LNCaP clone FGC (cell line): ENCODE data around the gene CDKN2A.

Experiments
- DNase-seq: peaks from one replicate; pipeline ENCODE4 v3.0.0-alpha.2; 2011; ENCODE audit warnings: low read depth
- H3K4me3 ChIP-seq: 2 replicates; pipeline ENCODE4 v1.5.1; 2011; ENCODE audit warnings: mild to moderate bottlenecking, low read depth, low read length, control low read depth
- CTCF ChIP-seq: IDR thresholded peaks from 2 replicates; pipeline ENCODE4 v1.5.1; 2012; ENCODE audit warnings: mild to moderate bottlenecking; ENCODE audit not compliant: control insufficient read depth, insufficient read depth; ENCODE audit errors: extremely low read depth

The CDKN2A gene

GRCh38 chr9:21997480-21997879 is 3.3 kb upstream of the CDKN2A start:
- TF ChIP-seq CTCF, result no peak
- no peak overlapping the region for H3K4me3 ChIP-seq
- no peak for DNase-seq

DNA sequence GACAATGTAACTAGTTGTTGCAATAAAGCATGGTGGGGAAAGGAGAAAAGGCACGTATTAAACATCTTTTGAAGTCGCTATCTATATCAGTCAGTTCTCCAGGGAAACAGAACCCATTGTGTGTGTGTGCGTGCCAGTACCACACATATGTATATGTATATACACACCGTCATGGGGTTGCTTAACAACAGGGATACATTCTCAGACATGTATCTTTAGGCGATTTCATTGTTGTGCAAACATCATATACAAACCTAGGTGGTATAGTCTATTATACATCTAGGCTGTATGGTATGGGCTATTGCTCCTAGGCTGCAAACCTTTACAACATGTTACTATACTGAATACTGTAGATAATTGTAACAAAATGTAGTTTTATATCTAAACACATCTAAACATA is 2.7 kb upstream of the CDKN2A start:
- no peak overlapping the region for H3K4me3 ChIP-seq
- no peak for DNase-seq
- TF ChIP-seq CTCF, result no peak

DNA sequence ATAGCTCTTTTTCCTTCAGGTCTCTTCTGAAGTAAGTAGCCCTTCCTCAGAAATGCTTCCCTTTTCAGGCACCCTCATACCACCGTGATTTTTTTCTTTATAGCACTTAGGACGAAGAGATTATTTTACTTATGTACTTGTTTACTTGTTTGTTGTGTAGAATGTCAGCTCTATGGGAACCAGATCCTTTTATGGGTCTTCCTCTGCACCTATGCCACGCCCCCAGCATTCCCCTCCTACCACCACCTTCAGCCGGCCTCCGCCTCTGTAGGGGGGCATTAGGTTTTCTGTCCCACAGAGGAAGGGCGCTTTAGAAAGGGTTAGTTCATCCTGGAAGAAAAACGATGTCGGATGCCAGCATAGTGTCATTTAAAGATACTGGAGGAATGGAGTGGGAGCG is 2.2 kb upstream of the CDKN2A start:
- no peak overlapping the region for H3K4me3 ChIP-seq
- DNase-seq, result no peak
- no peak for TF ChIP-seq CTCF

DNA sequence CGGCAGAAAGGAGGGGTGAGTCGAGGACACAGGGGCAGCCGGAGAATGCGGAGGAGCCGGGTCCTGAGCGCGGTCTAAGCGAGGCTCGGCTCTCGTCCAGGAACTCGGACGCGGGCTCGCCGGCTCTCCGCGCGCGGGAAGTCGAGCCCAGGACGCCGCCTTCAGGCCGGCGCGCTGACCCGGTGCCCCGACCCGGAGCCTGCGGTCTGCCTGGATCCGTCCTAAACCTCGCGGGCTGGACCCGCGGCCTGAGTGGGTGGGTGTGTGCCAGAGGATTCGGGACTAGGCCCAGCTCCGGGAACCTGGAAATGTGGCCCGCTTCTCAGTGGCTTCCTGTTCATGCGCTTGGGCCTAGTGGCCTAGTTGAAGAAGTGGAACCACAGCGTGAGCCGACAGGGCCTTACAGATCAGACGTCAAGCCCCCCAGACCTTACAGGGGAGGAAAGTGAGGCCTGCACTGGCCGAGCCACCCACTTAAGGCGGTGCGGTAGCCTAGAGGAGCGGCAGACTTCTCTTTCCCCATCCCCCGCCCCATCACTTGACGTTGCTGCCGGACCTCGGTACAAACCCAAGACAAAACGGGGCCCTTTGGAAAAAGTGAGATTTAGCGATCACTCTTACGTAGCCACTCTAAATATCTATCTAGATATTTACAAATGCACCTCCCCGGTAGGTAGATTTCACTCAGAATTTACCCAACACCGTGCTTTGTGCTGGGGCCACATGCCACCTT is 1.6 kb upstream of the CDKN2A start:
- peak overlapping the region; percentile 75 for H3K4me3 ChIP-seq
- DNase-seq, result no peak
- TF ChIP-seq CTCF, result peak; percentile 54

- DNase-seq, result peak; percentile 23
- H3K4me3 ChIP-seq, result peak overlapping the region; percentile 75
- peak; percentile 17; the same call in 1 of the 2 replicates for TF ChIP-seq CTCF
Observed at GRCh38 chr9:21995006-21995665, 944 bp upstream of the CDKN2A start.

DNA sequence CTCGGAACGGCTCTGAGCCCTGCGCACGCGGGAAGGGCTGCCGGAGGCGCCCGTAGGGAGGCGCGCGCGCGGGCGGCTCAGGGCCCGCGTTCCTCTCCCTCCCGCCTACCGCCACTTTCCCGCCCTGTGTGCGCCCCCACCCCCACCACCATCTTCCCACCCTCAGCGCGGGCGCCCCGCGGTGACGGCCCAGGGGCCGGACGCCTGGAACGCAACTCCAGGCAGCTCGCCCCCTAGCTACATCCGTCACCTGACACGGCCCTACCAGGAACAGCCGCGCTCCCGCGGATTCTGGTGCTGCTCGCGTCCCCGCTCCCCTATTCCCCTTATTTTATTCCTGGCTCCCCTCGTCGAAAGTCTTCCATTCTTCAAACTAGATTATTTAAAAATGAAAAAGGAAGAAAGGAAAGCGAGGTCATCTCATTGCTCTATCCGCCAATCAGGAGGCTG is 389 bp upstream of the CDKN2A start, which contains the start of gene CDKN2B-AS1:
Gene CDKN2B-AS1 (plus strand): TSS at position 236 of the 450 bp plus-strand sequence.
- peak within 1 kb of the TSS; percentile 75 for H3K4me3 ChIP-seq
- peak; percentile 13 for TF ChIP-seq CTCF
- DNase-seq, result peak; percentile 8

DNA sequence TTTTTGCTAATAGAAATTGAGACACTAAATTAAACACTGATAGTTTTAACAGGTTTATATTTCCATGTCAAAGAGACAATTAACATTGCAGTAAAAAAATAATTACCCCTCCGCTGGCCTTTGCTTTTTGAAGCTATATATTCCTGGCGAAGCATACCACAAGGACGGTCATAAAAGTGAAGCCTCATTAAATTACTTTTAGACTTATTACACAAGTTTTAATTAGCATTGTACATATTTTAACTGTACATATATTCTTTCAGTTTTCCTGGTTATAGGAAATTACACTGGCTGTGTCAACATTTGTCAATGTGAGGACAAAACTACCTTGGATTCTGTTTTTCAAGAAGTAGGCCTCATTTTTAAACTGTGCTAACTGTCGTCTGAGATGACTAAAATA is 1.2 kb downstream of the CDKN2A start:
- H3K4me3 ChIP-seq, result peak overlapping the region; percentile 75
- no peak for TF ChIP-seq CTCF
- peak; percentile 6 for DNase-seq
